ENCODE results near the gene NFIA. TPM values are rescaled to one million over a fixed set of nuclear protein-coding genes. Genes with fewer than 3 reads are reported as not detected.

NFIA gene
- polyA plus RNA-seq, 3 donors = 1.4 to 5.3 (median 2.4) TPM

DNA sequence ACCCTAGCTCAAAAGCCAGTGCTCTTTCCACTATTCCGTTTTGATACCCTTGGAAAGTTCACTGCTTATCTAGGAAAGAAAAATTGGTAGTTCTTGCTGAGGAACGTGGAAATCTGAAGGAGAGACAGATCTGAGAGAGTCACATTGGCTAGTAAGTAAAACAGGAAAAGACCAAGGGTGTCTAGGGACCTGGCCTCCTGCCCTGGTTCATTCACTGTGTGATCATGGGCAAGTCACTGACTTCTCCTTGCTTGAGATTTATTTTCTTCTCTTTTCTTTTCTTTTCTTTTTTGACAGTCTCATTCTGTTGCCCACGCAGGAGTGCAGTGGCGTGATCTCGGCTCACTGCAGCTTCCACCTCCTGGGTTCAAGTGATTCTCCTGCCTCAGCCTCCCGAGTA, 90.8 kb downstream of the NFIA start:
- no peak overlapping the region for H3K4me2 ChIP-seq (replicated peaks; ENCODE audit: extremely low read depth, low read length, poor library complexity, severe bottlenecking)
- no peaks in the 10 kb centered on the region for H3K27me3 ChIP-seq (ENCODE audit: control insufficient read depth in 2 of 2, insufficient read depth in 2 of 2, low read length in 2 of 2)
- Mint-ChIP-seq H3K4me1 (no peaks in the 10 kb centered on the region), H3K27me3 (ENCODE audit: low read depth in 3 of 3) (peaks cover 0 to 2% (median 0%) of the 10 kb centered on the region in 3 donors), H3K27ac (no peak overlapping the region), H3K36me3 (peaks cover 0 to 1% of the 10 kb centered on the region in 2 donors), H3K9me3 (no peaks in the 10 kb centered on the region), H3K4me3 (no peak overlapping the region)
- no peak overlapping the region for H3K27ac ChIP-seq (ENCODE audit: low read depth in 1 of 2, low read length in 2 of 2)
- H3K4me3 ChIP-seq (replicated peaks in 1 of 3; ENCODE audit: low read depth in 2 of 3, low read length in 3 of 3) = no peak overlapping the region
- no peak overlapping the region for H2AFZ ChIP-seq (ENCODE audit: insufficient read depth, low read depth, low read length, poor library complexity, severe bottlenecking)
- no peaks in the 10 kb centered on the region for H3K79me2 ChIP-seq (ENCODE audit: insufficient read depth, low read length)
- no peak for DNase-seq
- H4K20me1 ChIP-seq (ENCODE audit: insufficient read depth, low read length) = no peaks in the 10 kb centered on the region
- WGBS (ENCODE audit: insufficient coverage) = 76% methylated on average over 2 of the region's 6 CpGs
- H3K9me3 ChIP-seq (replicated peaks in 1 of 2; ENCODE audit: control insufficient read depth in 1 of 2, insufficient read depth in 1 of 2, low read length in 2 of 2) = no peaks in the 10 kb centered on the region
- no peaks in the 10 kb centered on the region for H3K4me1 ChIP-seq (ENCODE audit: control insufficient read depth in 1 of 2, insufficient read depth in 2 of 2, low read length in 2 of 2)
- no peak for TF ChIP-seq CTCF (IDR thresholded peaks at IDR 0.05)
- no peaks in the 10 kb centered on the region for H3K36me3 ChIP-seq (replicated peaks in 1 of 2; ENCODE audit: control insufficient read depth in 1 of 2, insufficient read depth in 2 of 2, low read length in 2 of 2)
- H3K9ac ChIP-seq (ENCODE audit: insufficient read depth, low read length, poor library complexity, severe bottlenecking) = no peak overlapping the region
- intact Hi-C loops (cut with micrococcal nuclease) = no loop called here

GRCh38 chr1:61174060-61174795, 91.9 kb downstream of the NFIA start:
- H3K27me3 Mint-ChIP-seq (ENCODE audit: low read depth in 3 of 3) = peaks cover 0 to 2% (median 0%) of the 10 kb centered on the region in 3 donors
- intact Hi-C loops (cut with micrococcal nuclease) = no loop called here
- peaks cover 1 to 2% of the 10 kb centered on the region in 2 donors for H3K36me3 Mint-ChIP-seq
- Histone ChIP-seq H3K4me1 (ENCODE audit: control insufficient read depth in 1 of 2, insufficient read depth in 2 of 2, low read length in 2 of 2) (no peaks in the 10 kb centered on the region), H3K4me3 (replicated peaks in 1 of 3; ENCODE audit: low read depth in 2 of 3, low read length in 3 of 3) (no peak overlapping the region), H4K20me1 (ENCODE audit: insufficient read depth, low read length) (no peaks in the 10 kb centered on the region), H3K79me2 (ENCODE audit: insufficient read depth, low read length) (no peaks in the 10 kb centered on the region), H3K4me2 (replicated peaks; ENCODE audit: extremely low read depth, low read length, poor library complexity, severe bottlenecking) (no peak overlapping the region), H3K9me3 (replicated peaks in 1 of 2; ENCODE audit: control insufficient read depth in 1 of 2, insufficient read depth in 1 of 2, low read length in 2 of 2) (no peaks in the 10 kb centered on the region), H3K36me3 (replicated peaks in 1 of 2; ENCODE audit: control insufficient read depth in 1 of 2, insufficient read depth in 2 of 2, low read length in 2 of 2) (no peaks in the 10 kb centered on the region), H3K27ac (ENCODE audit: low read depth in 1 of 2, low read length in 2 of 2) (no peak overlapping the region), H2AFZ (ENCODE audit: insufficient read depth, low read depth, low read length, poor library complexity, severe bottlenecking) (no peak overlapping the region), H3K9ac (ENCODE audit: insufficient read depth, low read length, poor library complexity, severe bottlenecking) (no peak overlapping the region), H3K27me3 (ENCODE audit: control insufficient read depth in 2 of 2, insufficient read depth in 2 of 2, low read length in 2 of 2) (no peaks in the 10 kb centered on the region)
- DNase-seq = no peak
- H3K9me3 Mint-ChIP-seq = no peaks in the 10 kb centered on the region
- no peak overlapping the region for H3K4me3 Mint-ChIP-seq
- TF ChIP-seq CTCF (IDR thresholded peaks at IDR 0.05) = no peak
- H3K27ac Mint-ChIP-seq = no peak overlapping the region
- H3K4me1 Mint-ChIP-seq = no peaks in the 10 kb centered on the region
- WGBS (ENCODE audit: insufficient coverage) = 90% methylated on average over 1 of the region's 5 CpGs
